ENCODE measurements around the gene PCSK2. TPM values are rescaled to one million over a fixed set of nuclear protein-coding genes. Genes with fewer than 3 reads are reported as not detected.

The PCSK2 gene
- total and polyA plus RNA-seq, 2 donors (not counting 3 experiments of a cell fraction or from before 2014, with no cell fraction given): not detected

DNA sequence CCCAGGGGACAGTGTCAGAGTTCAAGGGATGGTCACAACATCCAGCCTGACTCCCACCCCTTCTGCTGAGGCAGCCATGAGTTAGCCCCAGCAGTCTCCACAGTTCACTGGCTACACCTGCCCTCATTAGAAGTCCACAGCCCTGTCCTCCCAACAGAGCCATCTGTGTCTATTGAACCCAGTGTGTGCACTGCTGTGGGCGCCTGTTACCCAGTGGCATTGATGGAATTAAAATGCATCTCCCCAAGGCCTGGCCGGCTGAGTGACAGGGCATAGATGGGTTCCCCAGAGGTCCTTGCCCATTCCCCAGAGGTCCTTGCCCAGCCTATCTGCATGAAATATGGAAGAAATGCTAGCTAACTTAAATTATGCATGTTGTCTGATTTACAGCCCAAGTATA, 73.3 kb downstream of the PCSK2 start:
- BruUV-seq (replicated peaks): no TSS peak

More for the DNA sequence above, 73.3 kb downstream of the PCSK2 start:
- DNase-seq (ENCODE audit: low read depth, low spot score): no peak
- ChIA-PET POLR2A (no interaction called here), CTCF (no interaction called here)
- H3K36me3 ChIP-seq (ENCODE audit: control insufficient read depth in 2 of 2, extremely low read depth in 1 of 2, insufficient read depth in 2 of 2, low read length in 2 of 2): no peaks in the 10 kb centered on the region
- H3K4me1 ChIP-seq (ENCODE audit: control insufficient read depth, extremely low read depth, insufficient read depth, low read length): no peaks in the 10 kb centered on the region
- H3K4me3 ChIP-seq (replicated peaks in 1 of 3; ENCODE audit: insufficient read depth in 1 of 3, low read depth in 1 of 3, low read length in 3 of 3): no peak overlapping the region
- no peak overlapping the region for H3K27ac ChIP-seq (ENCODE audit: insufficient read depth, low read depth, low read length)
- no peak overlapping the region for H2AFZ ChIP-seq (ENCODE audit: low read depth, low read length)
- no peak overlapping the region for H3K4me2 ChIP-seq (ENCODE audit: insufficient read depth, low read length)
- H3K9me1 ChIP-seq (replicated peaks; ENCODE audit: control insufficient read depth, extremely low read depth, insufficient read depth, low read length): no peaks in the 10 kb centered on the region
- no peaks in the 10 kb centered on the region for H4K20me1 ChIP-seq (replicated peaks; ENCODE audit: control insufficient read depth, extremely low read depth, insufficient read depth, low read length)
- dilution Hi-C loops (cut with MboI; ENCODE audit: extremely low pct_ligation_motif_present, low sequenced_read_pairs): no loop called here
- FAIRE-seq: no peak
- intact Hi-C loops (cut with micrococcal nuclease): no loop called here
- TF ChIP-seq EZH2 (IDR thresholded peaks at IDR 0.05; ENCODE audit: borderline replicate concordance, low read depth, low read length, severe bottlenecking) (no peak), MYC (IDR thresholded peaks at IDR 0.05; ENCODE audit: low read depth, low read length) (no peak), FOS (IDR thresholded peaks at IDR 0.05; ENCODE audit: borderline replicate concordance, insufficient read depth, low read length) (no peak), POLR2A (IDR thresholded peaks at IDR 0.05; ENCODE audit: low read depth, low read length) (no peak), MAX (IDR thresholded peaks at IDR 0.05; ENCODE audit: insufficient read depth, insufficient read length) (no peak), POLR2AphosphoS5 (IDR thresholded peaks at IDR 0.05; ENCODE audit: insufficient read depth, low read depth, low read length) (no peak), GATA2 (IDR thresholded peaks at IDR 0.05; ENCODE audit: insufficient read depth, insufficient read length, low read depth, low read length) (no peak), JUN (IDR thresholded peaks at IDR 0.05; ENCODE audit: borderline replicate concordance, insufficient read depth, insufficient read length, low read depth) (no peak)
- TF ChIP-seq, protein P1, sequence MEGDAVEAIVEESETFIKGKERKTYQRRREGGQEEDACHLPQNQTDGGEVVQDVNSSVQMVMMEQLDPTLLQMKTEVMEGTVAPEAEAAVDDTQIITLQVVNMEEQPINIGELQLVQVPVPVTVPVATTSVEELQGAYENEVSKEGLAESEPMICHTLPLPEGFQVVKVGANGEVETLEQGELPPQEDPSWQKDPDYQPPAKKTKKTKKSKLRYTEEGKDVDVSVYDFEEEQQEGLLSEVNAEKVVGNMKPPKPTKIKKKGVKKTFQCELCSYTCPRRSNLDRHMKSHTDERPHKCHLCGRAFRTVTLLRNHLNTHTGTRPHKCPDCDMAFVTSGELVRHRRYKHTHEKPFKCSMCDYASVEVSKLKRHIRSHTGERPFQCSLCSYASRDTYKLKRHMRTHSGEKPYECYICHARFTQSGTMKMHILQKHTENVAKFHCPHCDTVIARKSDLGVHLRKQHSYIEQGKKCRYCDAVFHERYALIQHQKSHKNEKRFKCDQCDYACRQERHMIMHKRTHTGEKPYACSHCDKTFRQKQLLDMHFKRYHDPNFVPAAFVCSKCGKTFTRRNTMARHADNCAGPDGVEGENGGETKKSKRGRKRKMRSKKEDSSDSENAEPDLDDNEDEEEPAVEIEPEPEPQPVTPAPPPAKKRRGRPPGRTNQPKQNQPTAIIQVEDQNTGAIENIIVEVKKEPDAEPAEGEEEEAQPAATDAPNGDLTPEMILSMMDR (IDR thresholded peaks at IDR 0.05; ENCODE audit: extremely low read depth in 1 of 2, insufficient read depth in 1 of 2, low read depth in 1 of 2, low read length in 2 of 2): no peak
- no peaks in the 10 kb centered on the region for H3K9me3 ChIP-seq (replicated peaks; ENCODE audit: control insufficient read depth, insufficient read depth, low read length)
- H3K27me3 ChIP-seq (ENCODE audit: control insufficient read depth in 2 of 2, insufficient read depth in 2 of 2, low read length in 2 of 2): no peaks in the 10 kb centered on the region
- H3K79me2 ChIP-seq (ENCODE audit: control insufficient read depth, insufficient read depth, low read length): no peaks in the 10 kb centered on the region
- H3K9ac ChIP-seq (replicated peaks; ENCODE audit: extremely low read depth, insufficient read depth, low read length): no peak overlapping the region

Data from endothelial cell of umbilical vein (primary cell).